DND-41 (cell line): ENCODE data around the gene PTPRN2.

ENCODE experiments used
- EZH2 ChIP-seq: IDR thresholded peaks from 3 replicates; pipeline ENCODE4 v1.6.1; 2012; ENCODE audit warnings: borderline replicate concordance, low read depth, mild to moderate bottlenecking, moderate library complexity, low read length, inconsistent platforms; ENCODE audit not compliant: severe bottlenecking
- TF ChIP-seq, protein P1 (sequence below): IDR thresholded peaks from 2 replicates; pipeline ENCODE4 v1.5.1; 2012; ENCODE audit warnings: borderline replicate concordance, low read length, moderate library complexity, mild to moderate bottlenecking; ENCODE audit not compliant: poor library complexity, severe bottlenecking; ENCODE audit errors: extremely low read depth

DNA sequence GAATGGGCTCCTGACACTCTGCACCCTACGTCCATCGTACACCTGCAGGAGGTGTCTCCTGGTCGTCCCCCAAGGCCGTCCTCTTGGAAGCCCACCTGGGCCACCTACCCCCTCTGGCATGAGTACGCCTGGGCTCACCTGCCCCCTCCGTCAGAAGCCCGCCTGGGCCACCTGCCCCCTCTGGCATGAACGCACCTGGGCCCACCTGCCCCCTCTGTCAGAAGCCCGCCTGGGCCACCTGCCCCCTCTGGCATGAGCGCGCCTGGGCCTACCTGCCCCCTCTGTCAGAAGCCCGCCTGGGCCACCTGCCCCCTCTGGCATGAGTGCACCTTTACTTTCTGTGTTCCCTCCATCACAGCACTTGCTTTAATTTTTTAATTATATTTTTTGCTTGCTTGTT lies 401.2 kb downstream of the PTPRN2 start:
- TF ChIP-seq, protein P1, sequence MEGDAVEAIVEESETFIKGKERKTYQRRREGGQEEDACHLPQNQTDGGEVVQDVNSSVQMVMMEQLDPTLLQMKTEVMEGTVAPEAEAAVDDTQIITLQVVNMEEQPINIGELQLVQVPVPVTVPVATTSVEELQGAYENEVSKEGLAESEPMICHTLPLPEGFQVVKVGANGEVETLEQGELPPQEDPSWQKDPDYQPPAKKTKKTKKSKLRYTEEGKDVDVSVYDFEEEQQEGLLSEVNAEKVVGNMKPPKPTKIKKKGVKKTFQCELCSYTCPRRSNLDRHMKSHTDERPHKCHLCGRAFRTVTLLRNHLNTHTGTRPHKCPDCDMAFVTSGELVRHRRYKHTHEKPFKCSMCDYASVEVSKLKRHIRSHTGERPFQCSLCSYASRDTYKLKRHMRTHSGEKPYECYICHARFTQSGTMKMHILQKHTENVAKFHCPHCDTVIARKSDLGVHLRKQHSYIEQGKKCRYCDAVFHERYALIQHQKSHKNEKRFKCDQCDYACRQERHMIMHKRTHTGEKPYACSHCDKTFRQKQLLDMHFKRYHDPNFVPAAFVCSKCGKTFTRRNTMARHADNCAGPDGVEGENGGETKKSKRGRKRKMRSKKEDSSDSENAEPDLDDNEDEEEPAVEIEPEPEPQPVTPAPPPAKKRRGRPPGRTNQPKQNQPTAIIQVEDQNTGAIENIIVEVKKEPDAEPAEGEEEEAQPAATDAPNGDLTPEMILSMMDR, result no peak
- no peak for TF ChIP-seq EZH2
